Sigmoid colon (tissue), 4 donors: ENCODE data around the gene RPL10A.

Experiments
- CTCF ChIP-seq, 4 experiments: fragments of 450-650 bp in 3 of 4; fragments of 200-600 bp in 1 of 4; IDR thresholded peaks; one replicate each; pipeline ENCODE4 v1.5.1; 2016 to 2019; ENCODE audit warnings: antibody characterized with exemption in 4 of 4, mild to moderate bottlenecking in 3 of 4, moderate library complexity in 2 of 4
- EP300 ChIP-seq, 4 donors: sonication (generic); formaldehyde crosslinking; IDR thresholded peaks; one replicate each; pipeline ENCODE4 v1.6.1; 2017; ENCODE audit warnings: antibody characterized with exemption in 4 of 4
- POLR2A ChIP-seq, 2 donors: fragments of 450-650 bp; IDR thresholded peaks; one replicate each; pipeline ENCODE4 v1.6.1; 2016; ENCODE audit warnings: antibody characterized with exemption in 2 of 2, mild to moderate bottlenecking in 2 of 2, moderate library complexity in 2 of 2
- POLR2AphosphoS5 ChIP-seq, 4 donors: sonication (generic); formaldehyde crosslinking; IDR thresholded peaks; one replicate each; pipeline ENCODE4 v1.6.1; 2017; ENCODE audit warnings: antibody characterized with exemption in 4 of 4

- TF ChIP-seq CTCF (IDR thresholded peaks at IDR 0.05) (no peak), POLR2AphosphoS5 (IDR thresholded peaks at IDR 0.05) (no peak), EP300 (IDR thresholded peaks at IDR 0.05) (no peak), POLR2A (IDR thresholded peaks at IDR 0.05) (no peak)
Measured at GRCh38 chr6:35454391-35455110, 13.7 kb upstream of the RPL10A start.
